Suppressor macrophage (primary cell): Measurements from ENCODE around the gene TPST2.

Source experiments
- DNase-seq, 4 experiments: peaks; one replicate each; pipeline ENCODE4 v3.0.0-alpha.2; 2020 to 2022

TPST2 gene

DNA sequence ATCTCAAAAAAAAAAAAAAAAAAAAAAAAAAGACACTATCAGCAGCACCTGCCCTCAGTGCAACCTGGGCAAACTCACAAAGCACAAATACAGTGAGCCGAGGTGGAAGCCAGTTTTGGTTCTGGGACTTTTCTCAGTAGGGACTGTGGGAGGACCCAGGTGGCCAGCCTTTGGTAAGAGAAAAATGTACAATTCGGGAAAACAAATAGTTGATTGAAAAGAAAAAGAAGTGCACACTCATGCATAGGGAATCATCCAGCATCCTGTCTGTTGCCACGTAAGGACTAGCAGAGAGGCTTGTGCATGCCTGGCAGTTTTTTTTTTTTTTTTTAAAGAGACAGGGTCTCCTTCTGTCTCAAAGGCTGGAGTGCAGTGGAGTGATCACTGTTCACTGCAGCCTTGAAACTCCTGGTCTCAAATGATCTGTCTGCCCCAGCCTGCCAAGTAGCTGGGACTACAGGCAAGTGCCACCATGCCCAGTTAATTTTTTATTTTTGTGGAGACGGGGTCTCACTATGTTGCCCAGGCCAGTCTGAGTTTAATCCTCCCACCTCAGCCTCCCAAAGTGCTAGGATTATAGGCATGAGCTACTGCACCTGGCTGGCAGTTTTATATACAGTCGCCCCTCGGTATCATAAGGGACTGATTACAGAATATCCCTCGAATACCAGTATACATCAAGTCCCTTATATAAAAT lies 36.7 kb downstream of the TPST2 start:
- DNase-seq: peak in 3 of 4 experiments; percentile 18 to 39 (median 34)

DNA sequence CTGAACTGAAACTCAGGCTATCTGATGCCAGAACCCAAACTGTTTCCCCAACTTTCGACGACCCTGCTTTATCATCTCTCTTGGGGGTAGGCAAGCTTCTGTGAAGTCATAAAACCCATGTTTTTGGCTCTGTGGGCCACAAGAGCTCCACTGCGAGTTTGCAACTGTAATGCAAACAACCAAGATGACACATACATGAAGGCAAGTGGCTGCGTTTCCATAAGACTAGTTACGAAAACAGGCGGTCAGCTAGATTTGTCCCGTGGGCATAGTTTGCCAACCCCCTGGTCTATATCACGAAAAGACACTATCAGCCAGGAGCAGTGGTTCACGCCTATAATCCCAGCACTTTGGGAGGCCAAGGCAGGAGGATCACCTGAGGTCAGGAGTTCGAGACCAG lies 37.5 kb downstream of the TPST2 start:
- DNase-seq: no peak

DNA sequence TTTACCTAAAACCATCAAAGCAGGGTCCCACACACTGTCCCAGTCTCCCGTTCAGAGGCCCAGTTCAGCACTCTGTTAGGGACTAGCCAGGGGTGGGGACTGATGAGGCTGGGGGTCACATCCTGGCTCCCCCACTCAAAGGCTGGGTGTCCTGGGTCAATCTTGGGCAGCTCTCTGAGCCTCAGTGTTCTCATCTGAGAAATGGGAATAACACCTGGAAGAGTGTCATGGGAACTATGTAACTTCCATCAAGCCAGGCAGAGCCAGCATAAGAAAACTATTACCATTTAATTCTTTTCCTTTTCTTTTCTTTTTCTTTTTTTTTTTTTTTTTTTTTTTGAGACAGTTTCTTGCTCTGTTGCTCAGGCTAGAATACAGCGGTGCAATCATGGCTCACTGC lies 38.4 kb downstream of the TPST2 start:
- no peak for DNase-seq

DNA sequence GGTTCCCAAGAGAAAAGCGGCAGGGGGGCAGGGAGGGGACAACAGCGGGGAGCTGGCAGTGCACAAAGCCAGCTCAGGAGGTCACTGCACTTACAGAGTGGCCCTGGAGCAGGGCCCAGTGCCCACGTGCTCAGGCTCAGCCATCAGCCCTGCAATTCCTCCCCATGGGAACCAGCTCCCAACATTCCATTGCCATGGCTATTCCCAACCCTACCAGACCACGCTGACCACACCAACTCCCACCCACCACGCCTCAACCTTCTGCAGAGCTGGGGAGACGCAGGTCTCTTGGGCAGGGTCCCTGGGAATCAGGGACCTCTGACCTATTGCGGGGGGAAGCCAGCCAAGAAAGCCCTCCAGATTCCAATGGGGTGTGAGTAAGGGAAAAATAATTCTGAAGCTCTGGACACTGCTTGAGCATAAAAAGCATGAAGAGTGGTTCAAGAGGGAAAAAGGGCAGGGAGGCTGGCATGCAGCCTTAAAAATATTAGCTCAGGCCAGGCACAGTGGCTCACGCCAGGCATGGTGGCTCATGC lies 39.4 kb downstream of the TPST2 start:
- DNase-seq: no peak

- no peak for DNase-seq
Measured at GRCh38 chr22:26549902-26550497, 39.9 kb downstream of the TPST2 start.

DNA sequence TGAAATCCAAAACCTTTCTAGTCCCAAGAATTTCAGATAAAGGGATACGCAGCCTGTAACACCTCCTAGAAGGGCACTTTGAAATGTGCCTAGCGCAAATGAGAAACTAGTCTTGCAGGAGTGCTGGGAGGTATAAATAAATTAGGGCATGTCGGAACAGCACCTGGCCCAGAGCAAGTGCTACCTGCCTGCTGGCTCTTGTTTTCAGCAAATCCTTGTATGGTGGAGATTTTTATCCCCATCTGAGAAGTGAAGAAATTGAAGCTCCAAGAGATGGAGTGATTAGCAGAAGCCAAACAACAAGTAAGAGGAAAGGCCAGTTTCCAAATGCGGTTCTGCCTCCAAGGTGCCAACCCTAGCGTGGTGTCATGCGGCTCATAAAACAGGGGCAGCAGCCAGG lies 40.9 kb downstream of the TPST2 start:
- DNase-seq: no peak

DNA sequence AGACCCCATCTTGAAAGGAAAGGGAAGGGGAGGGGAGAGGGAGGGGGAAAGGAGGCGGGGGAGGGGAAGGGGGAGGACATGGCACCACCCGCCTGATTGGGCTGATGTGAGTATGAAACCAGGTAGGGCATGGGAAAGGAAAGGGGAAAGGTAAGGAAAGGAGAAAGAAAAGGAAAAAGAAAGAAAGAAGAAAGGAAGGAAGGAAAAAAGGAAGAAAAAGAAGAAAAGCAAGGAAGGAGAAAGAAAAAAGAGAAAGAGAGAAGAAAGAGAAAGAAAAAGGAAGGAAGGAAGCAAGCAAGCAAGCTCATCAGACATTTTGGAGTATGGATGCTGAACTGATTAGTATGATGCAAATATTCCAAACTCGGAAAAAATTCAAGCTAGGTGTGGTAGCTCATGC lies 41.6 kb downstream of the TPST2 start:
- no peak for DNase-seq

DNA sequence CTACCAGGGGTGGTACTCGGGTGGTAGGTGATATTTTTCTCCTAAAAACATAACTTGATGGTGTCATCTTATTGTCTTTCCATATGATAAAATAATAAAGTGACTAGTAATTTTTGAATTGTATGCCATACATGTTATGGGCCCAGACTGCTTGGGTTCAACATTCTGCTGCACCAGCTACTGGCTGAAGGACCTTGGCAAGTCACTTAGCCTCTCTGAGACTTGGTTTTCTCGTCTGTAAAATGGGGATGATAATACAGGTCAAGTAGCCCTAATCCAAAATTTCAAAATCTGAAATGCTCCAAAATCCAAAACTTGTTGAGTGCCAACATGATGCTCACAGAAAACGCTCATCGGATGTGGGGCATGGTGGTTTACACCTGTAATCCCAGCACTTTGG lies 42.1 kb downstream of the TPST2 start:
- no peak for DNase-seq

GRCh38 chr22:26547426-26547825 lies 42.5 kb downstream of the TPST2 start:
- DNase-seq: peak in 2 of 4 experiments; percentile 23 to 24

DNA sequence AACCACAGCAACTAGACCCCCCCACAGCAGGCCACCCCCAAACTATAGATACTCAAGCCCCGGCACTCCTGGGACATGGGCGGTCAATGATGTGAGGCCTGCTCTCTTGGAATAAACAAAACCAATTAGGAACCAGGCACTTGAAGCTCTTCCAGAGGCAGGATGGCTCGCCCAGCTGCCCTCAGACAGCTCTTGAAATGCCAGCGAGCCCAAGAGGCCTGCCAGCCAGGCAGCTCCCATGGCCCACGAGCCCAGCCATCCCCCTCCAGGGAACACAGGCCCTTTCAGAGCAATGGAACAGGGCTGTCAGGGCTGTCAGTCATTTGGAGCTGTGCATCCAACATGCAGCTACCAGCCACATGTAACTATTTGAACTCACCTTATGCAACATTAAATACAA lies 43.6 kb downstream of the TPST2 start:
- DNase-seq: no peak

- no peak for DNase-seq
Measured at GRCh38 chr22:26545827-26546226, 44.1 kb downstream of the TPST2 start.

- DNase-seq: no peak
Measured at GRCh38 chr22:26545385-26545784, 44.5 kb downstream of the TPST2 start.

DNA sequence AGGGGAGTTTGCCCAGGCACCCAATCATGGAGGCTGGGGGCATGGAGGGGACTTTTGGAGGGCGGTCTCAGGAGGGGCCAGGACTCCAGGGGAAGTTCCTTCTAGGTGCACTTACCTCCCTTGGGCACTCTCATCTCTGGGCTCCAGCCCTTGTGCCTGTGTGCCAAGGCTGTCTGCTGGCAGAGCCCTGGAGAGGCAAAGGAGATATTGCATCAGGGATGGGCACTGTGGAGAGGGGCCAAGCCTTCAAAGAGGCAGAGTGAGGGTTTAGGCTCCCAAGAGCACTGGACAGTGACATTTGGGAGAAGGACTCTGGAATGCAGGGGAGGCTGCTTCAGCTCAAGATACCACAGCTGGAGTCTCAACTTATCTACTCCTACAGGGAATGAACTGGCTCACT lies 45.4 kb downstream of the TPST2 start:
- DNase-seq: no peak

GRCh38 chr22:26542831-26543230 lies 47.1 kb downstream of the TPST2 start:
- peak; percentile 79 to 87 (median 84) for DNase-seq

DNA sequence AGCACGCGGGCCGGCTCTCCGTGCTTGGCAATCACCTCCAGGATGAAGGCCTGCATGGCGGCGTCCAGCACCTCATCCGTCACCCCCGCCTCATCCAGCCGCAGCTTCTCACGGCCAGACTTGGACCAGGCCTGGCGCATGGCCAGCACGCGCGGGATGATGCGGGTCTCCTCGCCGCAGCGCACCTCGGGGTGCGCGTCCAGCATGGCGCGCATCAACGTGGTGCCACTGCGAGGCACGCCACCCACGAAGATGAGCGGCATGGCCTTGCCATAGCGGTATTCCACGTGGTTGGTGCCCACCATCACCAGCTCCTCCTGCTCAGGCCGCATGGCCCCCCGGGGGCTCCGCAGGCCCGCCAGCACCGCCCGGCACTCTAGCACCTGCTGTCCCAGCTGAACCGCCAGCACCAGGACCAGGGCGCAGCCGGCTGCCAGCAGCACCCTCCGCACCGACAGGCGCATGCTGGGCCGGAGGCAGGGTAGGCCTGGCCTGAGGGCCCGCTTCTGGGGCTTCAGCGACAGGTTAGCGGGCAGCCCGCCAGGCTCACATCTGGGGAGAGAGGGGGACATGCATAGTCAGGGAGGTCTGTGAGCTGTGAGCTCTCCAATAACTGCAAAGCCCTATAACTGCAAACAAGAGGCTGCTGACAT lies 48.6 kb downstream of the TPST2 start:
- no peak for DNase-seq

DNA sequence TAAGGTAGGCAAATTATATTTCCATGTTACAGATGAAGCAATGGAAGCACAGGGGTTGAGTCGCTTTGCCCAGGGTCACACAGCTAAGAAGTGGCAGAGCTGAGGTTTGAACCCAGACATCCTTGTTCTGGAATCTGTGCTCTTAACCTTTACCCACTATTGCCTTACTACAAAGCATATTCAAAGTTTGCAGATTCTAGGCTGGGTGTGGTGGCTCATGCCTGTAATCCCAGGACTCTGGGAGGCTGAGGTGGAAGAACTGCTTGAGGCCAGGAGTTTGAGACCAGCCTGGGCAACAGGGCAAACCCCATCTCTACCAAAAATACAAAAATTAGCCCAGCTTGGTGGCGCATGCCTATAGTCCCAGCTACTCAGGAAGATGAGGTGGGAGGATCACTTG lies 49.8 kb downstream of the TPST2 start:
- DNase-seq: no peak

DNA sequence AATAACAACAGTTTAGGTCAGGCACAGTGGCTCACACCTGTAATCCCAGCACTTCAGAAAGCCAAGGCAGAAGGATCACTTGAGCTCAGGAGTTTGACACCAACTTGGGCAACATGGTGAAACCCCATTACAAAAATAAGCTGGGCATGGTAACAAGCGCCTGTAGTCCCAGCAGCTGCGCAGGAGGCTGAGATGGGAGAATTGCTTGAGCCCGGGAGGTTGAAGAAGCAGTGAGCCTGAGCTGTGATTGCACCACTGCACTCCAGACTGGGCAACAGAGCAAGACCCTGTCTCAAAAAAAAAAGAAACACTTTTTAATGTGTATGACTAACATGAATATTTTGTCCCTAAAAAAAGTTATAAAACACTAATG lies 53.2 kb downstream of the TPST2 start:
- no peak for DNase-seq

GRCh38 chr22:26536056-26536761 lies 53.7 kb downstream of the TPST2 start:
- DNase-seq: no peak

- DNase-seq: no peak
Measured at GRCh38 chr22:26535603-26535908, 54.4 kb downstream of the TPST2 start.

DNA sequence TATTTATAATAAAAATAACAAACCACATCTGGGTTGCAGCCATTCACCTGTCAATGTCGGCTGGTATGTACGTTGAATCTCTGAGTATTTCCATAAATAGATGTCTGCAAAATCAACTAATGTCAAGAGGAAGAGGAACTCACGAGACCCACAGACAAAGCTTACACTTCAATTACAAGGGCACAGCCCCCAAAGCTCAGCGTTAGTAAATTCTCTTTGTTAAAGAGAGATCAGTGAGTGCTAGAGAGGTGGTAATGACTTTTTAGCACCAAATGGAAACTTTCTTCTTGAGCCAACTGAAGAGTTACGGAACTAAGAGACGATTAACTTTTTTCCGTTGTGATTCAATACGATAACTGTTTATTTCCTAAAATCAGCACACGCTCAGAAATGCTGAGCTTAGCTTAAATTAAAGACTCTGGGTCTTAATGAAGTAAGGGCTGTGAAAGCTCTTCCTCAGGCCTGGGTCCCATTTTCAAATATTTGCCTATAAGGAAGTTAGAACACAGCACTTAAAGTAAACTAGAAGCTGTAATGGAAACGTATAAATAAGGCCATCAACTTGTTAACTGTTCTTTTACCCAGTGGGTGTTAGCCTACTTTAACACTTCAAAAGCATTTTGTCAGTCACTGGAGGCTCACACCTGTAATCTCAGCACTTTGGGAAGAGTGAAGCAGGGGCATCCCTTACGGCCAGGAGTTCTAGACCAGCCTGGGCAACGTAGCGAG lies 54.9 kb downstream of the TPST2 start:
- DNase-seq: peak; percentile 35 to 70 (median 50)

- no peak for DNase-seq
Measured at GRCh38 chr22:26534171-26534855, 55.6 kb downstream of the TPST2 start.

DNA sequence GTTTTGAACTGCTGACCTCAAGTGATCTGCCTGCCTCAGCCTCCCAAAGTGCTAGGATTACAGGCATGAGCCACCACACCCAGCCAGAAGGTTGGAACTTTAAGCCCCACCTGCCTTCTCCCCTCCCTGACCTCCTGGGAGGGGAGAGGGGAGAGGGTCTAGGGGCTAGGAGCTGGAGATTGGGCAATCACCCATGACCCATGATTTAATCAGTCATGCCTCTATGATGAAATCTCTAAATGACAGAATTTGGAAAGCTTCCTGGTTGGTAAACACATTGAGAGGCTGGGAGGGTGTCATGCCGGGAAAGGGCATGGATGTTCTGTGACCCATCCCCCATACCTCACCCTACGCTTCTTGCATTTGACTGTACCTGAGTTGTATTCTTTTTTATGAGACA lies 60.6 kb downstream of the TPST2 start:
- DNase-seq: peak; percentile 52 to 68 (median 58)
